Mesenchymal stem cell (in vitro differentiated cells and primary cell): ENCODE results near the gene ZBTB7C.

Experiments used
- DNase-seq: peaks from one replicate; pipeline ENCODE4 v3.0.0-alpha.2; 2013
- H2AFZ ChIP-seq: one replicate; pipeline ENCODE4 v1.6.1; 2013; ENCODE audit warnings: low read depth, mild to moderate bottlenecking, control low read depth, inconsistent platforms, low read length, moderate library complexity
- H2AK5ac ChIP-seq: 2 replicates; pipeline ENCODE4 v1.6.1; 2013; ENCODE audit warnings: low read length, moderate library complexity, mild to moderate bottlenecking, inconsistent platforms; ENCODE audit not compliant: severe bottlenecking
- H2BK120ac ChIP-seq: one replicate; pipeline ENCODE4 v1.6.1; 2013; ENCODE audit warnings: low read depth, mild to moderate bottlenecking, inconsistent platforms, low read length, moderate library complexity
- H2BK12ac ChIP-seq, 2 experiments: one replicate each; pipeline ENCODE4 v1.6.1; 2013; ENCODE audit warnings: inconsistent platforms in 2 of 2, low read length in 2 of 2, mild to moderate bottlenecking in 2 of 2, moderate library complexity in 2 of 2, control low read depth in 1 of 2
- H2BK15ac ChIP-seq: one replicate; pipeline ENCODE4 v1.6.1; 2013; ENCODE audit warnings: mild to moderate bottlenecking, low read depth, inconsistent platforms; ENCODE audit not compliant: poor library complexity, severe bottlenecking
- H2BK5ac ChIP-seq: 2 replicates; pipeline ENCODE4 v1.6.1; 2013; ENCODE audit warnings: low read depth, mild to moderate bottlenecking, low read length, control low read depth, inconsistent platforms; ENCODE audit not compliant: poor library complexity, severe bottlenecking
- H3K14ac ChIP-seq, 2 experiments: one replicate each; pipeline ENCODE4 v1.6.1; 2013; ENCODE audit warnings: inconsistent platforms in 2 of 2, low read length in 2 of 2, control low read depth in 1 of 2, mild to moderate bottlenecking in 1 of 2, moderate library complexity in 1 of 2
- H3K18ac ChIP-seq, 2 experiments: one replicate each; pipeline ENCODE4 v1.6.1; 2013; ENCODE audit warnings: inconsistent platforms in 2 of 2, low read length in 2 of 2, control low read depth in 1 of 2, low read depth in 1 of 2, mild to moderate bottlenecking in 1 of 2
- H3K23ac ChIP-seq, 2 experiments: one replicate each; pipeline ENCODE4 v1.6.1; 2013; ENCODE audit warnings: inconsistent platforms in 2 of 2, low read length in 2 of 2, mild to moderate bottlenecking in 2 of 2, moderate library complexity in 2 of 2, control low read depth in 1 of 2
- H3K27ac ChIP-seq: 2 replicates; pipeline ENCODE4 v1.5.1; 2013; ENCODE audit warnings: mild to moderate bottlenecking, moderate library complexity, low read length, control low read depth, inconsistent platforms; ENCODE audit not compliant: poor library complexity, severe bottlenecking
- H3K27me3 ChIP-seq, 2 experiments: 2 replicates each; pipeline versions ENCODE4 v1.6.1 to v1.7.0; 2013; ENCODE audit warnings: low read length in 2 of 2, mild to moderate bottlenecking in 2 of 2, moderate library complexity in 2 of 2, control low read depth in 1 of 2, inconsistent platforms in 1 of 2; ENCODE audit not compliant: control insufficient read depth in 1 of 2, insufficient read depth in 1 of 2
- H3K36me3 ChIP-seq, 2 experiments: 2 replicates each; pipeline versions ENCODE4 v1.6.1 to v1.7.0; 2013; ENCODE audit warnings: low read length in 2 of 2, control low read depth in 1 of 2, inconsistent platforms in 1 of 2, low read depth in 1 of 2, mild to moderate bottlenecking in 1 of 2; ENCODE audit not compliant: insufficient read depth in 2 of 2, control insufficient read depth in 1 of 2
- H3K4ac ChIP-seq, 2 experiments: one replicate each; pipeline ENCODE4 v1.6.1; 2013; ENCODE audit warnings: inconsistent platforms in 2 of 2, low read length in 2 of 2, mild to moderate bottlenecking in 2 of 2, moderate library complexity in 2 of 2, control low read depth in 1 of 2, low read depth in 1 of 2
- H3K4me1 ChIP-seq: 2 replicates; pipeline ENCODE4 v1.6.1; 2013; ENCODE audit warnings: low read depth, low read length, control low read depth; ENCODE audit not compliant: control insufficient read depth, insufficient read depth
- H3K4me2 ChIP-seq: 2 replicates; pipeline ENCODE4 v1.6.1; 2013; ENCODE audit warnings: low read length, mild to moderate bottlenecking, inconsistent platforms; ENCODE audit not compliant: poor library complexity, severe bottlenecking
- H3K4me3 ChIP-seq, 2 experiments: 2 replicates each; pipeline versions ENCODE4 v1.5.1 to v1.7.0; 2013; ENCODE audit warnings: low read length in 2 of 2, mild to moderate bottlenecking in 2 of 2, control low read depth in 1 of 2, low read depth in 1 of 2; ENCODE audit not compliant: insufficient read depth in 1 of 2
- H3K79me1 ChIP-seq: replicated peaks from 2 replicates; pipeline ENCODE4 v1.6.1; 2013; ENCODE audit warnings: mild to moderate bottlenecking, control low read depth, low read length, inconsistent platforms; ENCODE audit not compliant: poor library complexity, severe bottlenecking
- H3K9ac ChIP-seq: 2 replicates; pipeline ENCODE4 v1.7.0; 2013; ENCODE audit warnings: mild to moderate bottlenecking, low read length, moderate library complexity
- H3K9me3 ChIP-seq: 2 replicates; pipeline ENCODE4 v1.7.0; 2013; ENCODE audit warnings: mild to moderate bottlenecking, low read length; ENCODE audit not compliant: control insufficient read depth
- H4K8ac ChIP-seq: one replicate; pipeline ENCODE4 v1.6.1; 2013; ENCODE audit warnings: inconsistent platforms, mild to moderate bottlenecking, low read length, moderate library complexity
- H4K91ac ChIP-seq: one replicate; pipeline ENCODE4 v1.6.1; 2013; ENCODE audit warnings: mild to moderate bottlenecking, low read length, inconsistent platforms
- WGBS: methylation state at CpG from one replicate; pipeline ENCODE4 v1.1.7; 2013; ENCODE audit warnings: mixed read lengths; 5-methylcytosine and 5-hydroxymethylcytosine counted together

The ZBTB7C gene

DNA sequence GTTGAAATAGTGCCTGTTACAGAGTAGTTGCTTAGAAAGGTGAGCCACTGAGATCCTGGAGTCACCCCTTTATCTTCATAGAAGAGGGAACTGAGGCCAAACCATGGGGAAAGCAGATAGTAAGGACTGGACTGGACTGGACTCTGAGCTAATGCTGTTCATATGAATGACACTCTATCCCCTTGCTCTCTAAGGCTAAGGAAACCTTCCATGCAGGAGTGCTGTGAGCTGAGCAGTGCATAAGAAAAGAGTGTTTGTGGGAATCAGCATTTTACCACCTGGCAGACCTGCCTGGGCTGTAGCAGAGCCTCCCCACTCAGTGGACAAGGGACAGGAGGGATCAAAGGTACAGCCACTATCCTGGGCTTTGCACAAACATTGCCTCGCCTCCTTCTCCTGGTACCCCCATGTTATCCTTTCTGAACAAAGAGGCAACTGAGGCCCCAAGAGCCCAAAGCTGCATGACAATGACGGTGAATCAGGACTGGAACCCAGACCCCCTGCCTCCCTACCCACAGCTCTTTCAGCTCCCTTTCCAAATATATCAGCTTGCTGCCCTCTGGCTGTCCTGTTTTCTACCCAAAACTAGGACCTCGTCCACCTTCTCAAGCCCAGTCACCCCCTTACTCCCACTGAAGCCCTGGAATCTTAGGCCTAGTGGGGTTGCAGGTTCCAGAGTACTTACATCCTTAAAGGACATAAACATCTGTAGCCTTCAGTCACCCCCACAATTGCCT is 227.9 kb downstream of the ZBTB7C start:
- no peak overlapping the region for H3K27ac ChIP-seq
- H2AK5ac ChIP-seq = no peak overlapping the region
- H3K27me3 ChIP-seq = peaks cover 5 to 58% of the 10 kb centered on the region in 2 experiments
- no peak overlapping the region for H2BK5ac ChIP-seq
- H3K14ac ChIP-seq = no peak overlapping the region
- H2BK120ac ChIP-seq = no peak overlapping the region
- H3K4me1 ChIP-seq = no peaks in the 10 kb centered on the region
- no peak overlapping the region for H3K4me2 ChIP-seq
- H3K9ac ChIP-seq = no peak overlapping the region
- DNase-seq = no peak
- H2BK15ac ChIP-seq = no peak overlapping the region
- no peak overlapping the region for H3K18ac ChIP-seq
- no peak overlapping the region for H4K91ac ChIP-seq
- no peak overlapping the region for H2BK12ac ChIP-seq
- H3K79me1 ChIP-seq = no peaks in the 10 kb centered on the region
- H3K4ac ChIP-seq = no peak overlapping the region
- no peak overlapping the region for H2AFZ ChIP-seq
- no peaks in the 10 kb centered on the region for H3K9me3 ChIP-seq
- 78% methylated on average over 3 of the region's 3 CpGs for WGBS
- no peak overlapping the region for H3K23ac ChIP-seq
- H4K8ac ChIP-seq = no peak overlapping the region
- no peak overlapping the region for H3K4me3 ChIP-seq
- no peaks in the 10 kb centered on the region for H3K36me3 ChIP-seq

DNA sequence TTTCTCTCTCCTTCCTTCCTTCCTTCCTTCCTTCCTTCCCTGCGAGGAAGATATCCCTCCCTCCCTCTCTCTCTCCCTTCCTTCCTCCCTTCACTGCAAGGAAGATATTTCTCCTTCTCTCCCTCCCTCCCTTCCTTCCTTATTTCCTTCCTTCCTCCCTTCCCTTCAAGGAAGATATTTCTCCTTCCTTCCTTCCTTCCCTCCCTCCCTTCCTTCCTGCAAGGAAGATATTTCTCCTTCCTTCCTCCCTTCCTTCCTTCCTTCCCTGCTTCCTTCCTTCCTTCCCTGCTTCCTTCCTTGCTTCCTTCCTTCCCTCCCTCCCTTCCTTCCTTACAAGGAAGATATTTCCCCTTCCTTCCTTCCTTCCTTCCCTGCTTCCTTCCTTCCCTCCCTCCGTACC is 229.5 kb downstream of the ZBTB7C start:
- DNase-seq = no peak
- Histone ChIP-seq H3K27ac (no peak overlapping the region), H2BK12ac (no peak overlapping the region), H2BK5ac (no peak overlapping the region), H2AK5ac (no peak overlapping the region), H3K79me1 (no peaks in the 10 kb centered on the region), H3K4me2 (no peak overlapping the region), H3K36me3 (no peaks in the 10 kb centered on the region), H3K4me1 (no peaks in the 10 kb centered on the region), H3K9me3 (no peaks in the 10 kb centered on the region), H3K14ac (no peak overlapping the region), H3K4ac (no peak overlapping the region), H2BK120ac (no peak overlapping the region), H3K9ac (no peak overlapping the region), H3K23ac (no peak overlapping the region), H4K8ac (no peak overlapping the region), H3K4me3 (no peak overlapping the region), H3K27me3 (peaks cover 5 to 48% of the 10 kb centered on the region in 2 experiments), H2AFZ (no peak overlapping the region), H4K91ac (no peak overlapping the region), H2BK15ac (no peak overlapping the region), H3K18ac (no peak overlapping the region)
- 82% methylated on average over 2 of the region's 2 CpGs for WGBS

DNA sequence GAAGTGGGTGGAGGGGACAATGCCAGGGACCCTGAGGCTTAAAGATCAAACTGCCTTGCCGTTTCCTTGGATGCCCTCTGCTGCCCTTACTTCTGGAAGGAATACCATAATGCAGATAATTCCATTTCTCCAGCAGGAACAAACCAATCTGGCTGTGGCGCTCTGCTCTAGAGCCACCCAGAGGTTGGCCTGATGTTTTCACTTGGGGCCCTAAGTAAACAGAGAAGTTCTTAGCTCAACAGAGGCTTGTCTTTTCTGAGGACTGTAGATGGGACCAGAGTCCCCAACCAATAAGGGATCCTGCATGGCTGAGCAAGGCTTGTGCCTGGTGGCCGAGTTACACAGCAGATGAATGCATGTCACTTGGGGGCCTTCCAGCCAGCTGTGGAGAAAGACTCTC is 230.2 kb downstream of the ZBTB7C start:
- H4K91ac ChIP-seq = no peak overlapping the region
- no peak overlapping the region for H2AFZ ChIP-seq
- H3K4me2 ChIP-seq = no peak overlapping the region
- no peak overlapping the region for H2BK5ac ChIP-seq
- H3K9ac ChIP-seq = no peak overlapping the region
- no peaks in the 10 kb centered on the region for H3K9me3 ChIP-seq
- no peak overlapping the region for H3K14ac ChIP-seq
- 76% methylated on average over 3 of the region's 3 CpGs for WGBS
- H4K8ac ChIP-seq = no peak overlapping the region
- no peaks in the 10 kb centered on the region for H3K4me1 ChIP-seq
- no peak overlapping the region for H3K4ac ChIP-seq
- no peak overlapping the region for H3K27ac ChIP-seq
- H3K36me3 ChIP-seq = no peaks in the 10 kb centered on the region
- no peak for DNase-seq
- H2AK5ac ChIP-seq = no peak overlapping the region
- no peak overlapping the region for H2BK12ac ChIP-seq
- H3K79me1 ChIP-seq = no peaks in the 10 kb centered on the region
- no peak overlapping the region for H3K23ac ChIP-seq
- no peak overlapping the region for H3K18ac ChIP-seq
- H2BK15ac ChIP-seq = no peak overlapping the region
- peaks cover 5 to 41% of the 10 kb centered on the region in 2 experiments for H3K27me3 ChIP-seq
- H3K4me3 ChIP-seq = no peak overlapping the region
- no peak overlapping the region for H2BK120ac ChIP-seq

DNA sequence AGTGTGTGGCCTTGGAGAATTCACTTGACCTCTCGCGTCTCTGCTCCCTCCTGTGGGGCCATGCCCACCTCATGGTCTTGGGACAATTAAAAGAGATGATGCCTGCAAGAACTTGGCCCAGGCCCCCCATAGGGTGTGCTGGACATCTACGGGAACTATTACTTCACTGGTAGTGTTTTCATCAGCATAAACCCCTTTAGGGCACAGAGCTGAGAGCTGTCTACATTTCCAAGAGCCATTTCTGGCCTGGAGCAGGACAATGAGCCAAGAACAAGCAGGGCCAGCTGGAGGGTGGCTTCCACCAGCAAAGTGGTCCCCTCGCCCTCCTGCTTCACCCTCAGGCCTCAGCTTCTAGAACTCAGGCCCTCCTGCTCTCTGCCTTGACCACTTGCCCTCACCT is 232.3 kb downstream of the ZBTB7C start:
- Histone ChIP-seq H3K9ac (no peak overlapping the region), H3K4me1 (peaks cover 4% of the 10 kb centered on the region), H2BK5ac (no peak overlapping the region), H2AFZ (no peak overlapping the region), H3K23ac (no peak overlapping the region), H3K79me1 (no peaks in the 10 kb centered on the region), H4K91ac (no peak overlapping the region), H2AK5ac (no peak overlapping the region), H2BK12ac (no peak overlapping the region), H3K36me3 (no peaks in the 10 kb centered on the region), H2BK15ac (no peak overlapping the region), H3K4me3 (no peak overlapping the region), H3K27me3 (peaks cover 5 to 35% of the 10 kb centered on the region in 2 experiments), H3K18ac (no peak overlapping the region), H3K27ac (no peak overlapping the region), H4K8ac (no peak overlapping the region), H2BK120ac (no peak overlapping the region), H3K4me2 (no peak overlapping the region), H3K14ac (no peak overlapping the region), H3K9me3 (no peaks in the 10 kb centered on the region), H3K4ac (no peak overlapping the region)
- DNase-seq = no peak
- WGBS = 83% methylated on average over 4 of the region's 4 CpGs
